ENCODE data around the gene ITM2C.

Gene ITM2C

DNA sequence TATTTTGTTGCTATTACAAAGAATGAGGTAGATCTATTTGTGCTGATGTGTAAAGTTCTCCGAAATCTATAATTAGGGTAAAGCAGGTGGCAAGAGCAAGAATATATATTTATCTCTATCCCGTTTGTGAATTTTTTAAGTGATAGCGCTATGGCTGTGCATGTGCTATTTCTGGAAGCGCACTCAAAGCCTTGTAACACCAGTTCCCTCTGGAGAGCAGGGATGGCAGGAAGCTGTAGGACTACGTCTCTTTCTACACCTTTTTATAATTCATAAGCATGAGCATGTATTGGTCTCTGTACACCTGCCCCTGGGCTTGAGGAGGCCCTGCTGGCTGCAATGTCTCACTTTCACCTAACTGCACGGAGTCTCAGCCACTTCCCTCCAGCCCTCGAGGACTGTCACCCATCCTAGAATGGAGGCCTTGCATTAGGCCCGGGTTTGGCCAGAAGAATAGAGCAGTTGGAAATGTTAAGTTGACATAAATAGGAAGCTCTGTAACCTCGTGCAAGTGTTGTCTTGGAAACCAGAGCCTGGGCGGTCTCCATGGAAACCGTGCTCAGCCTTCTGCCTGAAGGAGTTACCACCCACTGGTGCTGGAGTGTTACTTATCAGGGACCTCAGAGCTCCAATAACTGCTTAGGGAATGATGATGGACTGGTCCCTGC lies 20.9 kb downstream of the ITM2C start:
- peak; percentile 12 to 25 for DNase-seq
- TF ChIP-seq POLR2A (IDR thresholded peaks at IDR 0.05; ENCODE audit: low read length) (no peak), GATA1 (IDR thresholded peaks at IDR 0.05; ENCODE audit: low read depth, low read length) (no peak)

DNA sequence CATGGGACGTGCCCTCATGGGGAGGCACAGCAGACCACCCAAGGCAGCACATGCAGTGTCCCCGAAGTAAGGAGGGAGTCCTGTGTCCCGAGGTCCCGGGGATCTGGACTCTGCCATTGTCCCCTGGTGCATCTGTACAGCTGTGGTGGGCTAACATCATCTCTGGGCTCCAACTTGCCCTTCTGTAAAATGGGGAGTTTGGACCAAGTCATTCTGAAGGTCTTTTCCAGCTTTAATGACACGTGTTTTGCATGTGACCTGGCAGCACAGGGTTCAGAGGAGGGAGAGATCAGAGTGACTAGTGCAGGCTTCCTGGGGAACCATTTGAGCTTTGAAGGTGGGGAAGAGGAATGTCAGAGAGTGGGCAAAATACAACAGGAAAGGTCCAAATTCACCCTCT lies 21.5 kb downstream of the ITM2C start:
- TF ChIP-seq POLR2A (IDR thresholded peaks at IDR 0.05; ENCODE audit: low read length) (no peak), GATA1 (IDR thresholded peaks at IDR 0.05; ENCODE audit: low read depth, low read length) (no peak)
- no peak for DNase-seq

GRCh38 chr2:230886671-230887071 lies 21.9 kb downstream of the ITM2C start:
- TF ChIP-seq POLR2A (IDR thresholded peaks at IDR 0.05; ENCODE audit: low read length) (no peak), GATA1 (IDR thresholded peaks at IDR 0.05; ENCODE audit: low read depth, low read length) (no peak)
- no peak for DNase-seq

- DNase-seq: no peak
- TF ChIP-seq GATA1 (IDR thresholded peaks at IDR 0.05; ENCODE audit: low read depth, low read length) (no peak), POLR2A (IDR thresholded peaks at IDR 0.05; ENCODE audit: low read length) (no peak)
Observed at GRCh38 chr2:230887342-230887741, 22.6 kb downstream of the ITM2C start.

- no peak for DNase-seq
- TF ChIP-seq POLR2A (IDR thresholded peaks at IDR 0.05; ENCODE audit: low read length) (no peak), GATA1 (IDR thresholded peaks at IDR 0.05; ENCODE audit: low read depth, low read length) (no peak)
Observed at GRCh38 chr2:230888824-230889400, 24.2 kb downstream of the ITM2C start.

- no peak for TF ChIP-seq GATA1 (IDR thresholded peaks at IDR 0.05; ENCODE audit: low read depth, low read length)
- no peak for DNase-seq
Observed at GRCh38 chr2:230889911-230890601, 25.3 kb downstream of the ITM2C start.

GRCh38 chr2:230890646-230891045 lies 25.9 kb downstream of the ITM2C start:
- no peak for DNase-seq
- TF ChIP-seq GATA1 (IDR thresholded peaks at IDR 0.05; ENCODE audit: low read depth, low read length): no peak
- TF ChIP-seq POLR2A (IDR thresholded peaks at IDR 0.05; ENCODE audit: low read length): no peak

DNA sequence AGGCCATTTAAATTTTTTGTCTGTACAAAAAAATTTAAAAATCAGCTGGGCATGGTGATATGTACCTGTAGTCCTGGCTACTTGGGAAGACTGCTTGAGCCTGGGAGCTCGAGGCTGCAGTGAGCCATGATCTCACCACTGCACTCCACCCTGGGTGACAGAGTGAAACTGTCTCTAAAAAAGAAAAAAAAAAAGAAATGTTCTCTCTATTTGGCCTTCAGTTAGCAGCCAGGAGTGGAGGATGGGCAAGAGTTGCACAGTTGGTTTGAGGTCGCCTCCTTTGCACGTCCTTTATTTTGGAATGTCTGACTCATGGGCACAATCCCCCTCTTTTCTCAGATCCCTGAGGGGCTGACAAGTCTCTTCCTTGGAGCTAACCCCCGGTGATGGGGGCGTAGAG lies 26.3 kb downstream of the ITM2C start:
- DNase-seq: no peak
- TF ChIP-seq GATA1 (IDR thresholded peaks at IDR 0.05; ENCODE audit: low read depth, low read length) (no peak), POLR2A (IDR thresholded peaks at IDR 0.05; ENCODE audit: low read length) (no peak)

- TF ChIP-seq GATA1 (IDR thresholded peaks at IDR 0.05; ENCODE audit: low read depth, low read length) (no peak), POLR2A (IDR thresholded peaks at IDR 0.05; ENCODE audit: low read length) (no peak)
Observed at GRCh38 chr2:230891509-230891908, 26.8 kb downstream of the ITM2C start.

DNA sequence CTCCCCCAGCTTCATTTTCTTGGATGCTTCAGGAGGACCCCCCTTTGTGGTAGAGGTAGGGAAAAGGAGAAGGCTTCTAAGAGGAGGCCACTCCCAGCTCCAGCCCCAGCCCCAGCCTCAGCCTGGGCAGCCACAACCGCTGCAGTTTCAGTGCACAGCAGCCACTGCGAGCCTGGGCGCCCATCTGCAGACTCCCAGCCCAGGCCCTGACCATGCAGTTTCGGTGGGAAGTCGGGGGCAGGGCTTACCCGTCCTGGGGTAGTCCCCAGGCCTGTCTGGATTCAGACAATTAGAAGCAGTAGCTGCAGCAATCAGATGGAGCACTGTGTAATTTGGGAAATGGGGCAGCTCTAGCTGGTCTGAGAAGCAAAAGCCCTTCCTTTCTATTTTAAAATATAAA lies 28.6 kb downstream of the ITM2C start:
- TF ChIP-seq GATA1 (IDR thresholded peaks at IDR 0.05; ENCODE audit: low read depth, low read length) (no peak), POLR2A (IDR thresholded peaks at IDR 0.05; ENCODE audit: low read length) (no peak)
- DNase-seq: no peak

More at GRCh38 chr2:230891509-230891908, 26.8 kb downstream of the ITM2C start:
- no peak for DNase-seq

DNA sequence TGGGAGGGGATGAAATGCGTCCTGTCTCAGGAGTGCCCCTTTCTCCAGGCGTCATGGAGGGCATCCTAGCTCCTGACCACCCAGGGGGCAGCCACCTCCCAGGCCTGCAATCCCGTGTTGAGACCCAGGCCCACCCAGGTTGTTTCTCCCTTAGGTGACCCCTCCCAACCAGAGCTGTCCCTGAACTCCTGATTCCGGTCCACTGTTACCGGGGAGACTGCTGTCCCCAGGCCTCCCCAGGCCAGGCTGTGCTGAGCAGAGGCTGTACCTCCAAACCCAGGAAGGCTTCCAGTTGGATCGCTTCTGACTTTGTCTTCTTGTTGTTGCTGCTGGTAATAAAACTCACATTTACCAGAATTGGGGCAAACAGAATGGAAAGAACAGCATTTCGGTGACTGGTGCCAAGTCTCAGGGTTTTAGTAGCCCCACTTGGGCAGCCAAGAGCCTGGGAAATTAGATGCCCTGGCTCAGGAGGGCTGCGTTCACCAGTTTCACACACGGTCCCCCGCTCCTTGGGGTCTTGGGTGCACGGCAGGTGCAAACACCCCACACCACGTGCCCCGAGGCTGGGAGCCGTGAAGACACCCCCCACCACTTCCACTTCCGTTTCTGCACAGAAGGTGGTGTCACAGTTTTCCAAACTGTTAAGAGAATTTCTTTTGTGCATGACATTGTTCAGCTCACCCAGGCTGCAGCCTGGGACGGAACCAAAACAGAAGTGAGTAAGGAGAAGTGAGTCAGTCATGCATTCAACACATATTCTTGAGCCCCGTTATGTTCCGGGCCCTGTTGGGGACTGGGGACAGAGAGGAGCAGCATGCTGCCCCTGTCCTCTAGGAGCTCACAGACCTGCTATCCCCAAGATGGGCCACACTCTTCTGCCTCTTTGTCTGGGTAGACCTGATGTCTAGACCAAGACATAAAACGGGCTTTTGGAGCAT lies 29.4 kb downstream of the ITM2C start:
- TF ChIP-seq GATA1 (IDR thresholded peaks at IDR 0.05; ENCODE audit: low read depth, low read length): no peak
- TF ChIP-seq POLR2A (IDR thresholded peaks at IDR 0.05; ENCODE audit: low read length): no peak
- no peak for DNase-seq

- no peak for DNase-seq
- TF ChIP-seq GATA1 (IDR thresholded peaks at IDR 0.05; ENCODE audit: low read depth, low read length) (no peak), POLR2A (IDR thresholded peaks at IDR 0.05; ENCODE audit: low read length) (no peak)
Observed at GRCh38 chr2:230895536-230896345, 31.0 kb downstream of the ITM2C start.

Data from erythroblast (primary cell).